ENCODE results near the gene ZNRF1. TPM values are rescaled to one million over a fixed set of nuclear protein-coding genes. Genes with fewer than 3 reads are reported as not detected.

ZNRF1 gene
- total and polyA plus RNA-seq, 2 of the 13 experiments (the other 11 are each of a cell fraction or from before 2014, with no cell fraction given): 43.9 to 58.7 TPM

- Histone ChIP-seq H3K4me3 (replicated peaks in 1 of 3; ENCODE audit: insufficient read depth in 1 of 3, low read depth in 2 of 3, low read length in 3 of 3) (no peak overlapping the region), H3K9me3 (ENCODE audit: low read length) (no peaks in the 10 kb centered on the region), H4K20me1 (ENCODE audit: insufficient read depth, low read length) (peaks cover 37% of the 10 kb centered on the region), H3K79me2 (ENCODE audit: insufficient read depth, low read length) (peaks cover 91% of the 10 kb centered on the region), H3K9ac (ENCODE audit: insufficient read depth, low read depth, low read length) (no peak overlapping the region), H3K36me3 (replicated peaks in 1 of 2; ENCODE audit: control insufficient read depth in 1 of 2, insufficient read depth in 2 of 2, low read length in 2 of 2) (peaks cover 12 to 18% of the 10 kb centered on the region in 2 experiments; a peak in 4 of 5 replicates), H3K4me2 (ENCODE audit: low read depth, low read length) (no peak overlapping the region), H3K27me3 (ENCODE audit: control insufficient read depth in 1 of 2, insufficient read depth in 2 of 2, low read length in 2 of 2) (no peaks in the 10 kb centered on the region), H3K4me1 (ENCODE audit: insufficient read depth, low read length) (peaks cover 42% of the 10 kb centered on the region), H3K27ac (ENCODE audit: extremely low read length, insufficient read depth, low read length) (no peak overlapping the region), H2AFZ (ENCODE audit: low read length) (no peak overlapping the region)
- intact Hi-C loops (cut with micrococcal nuclease; ENCODE audit: unreplicated experiment) (no loop called here), in situ Hi-C loops (cut with HindIII; ENCODE audit: extremely low pct_ligation_motif_present, low pct_unique_long_range_greater_than_20kb) (no loop called here)
- POLR2A ChIA-PET: no interaction called here
- ATAC-seq (no peak), DNase-seq (ENCODE audit: low spot score) (no peak), FAIRE-seq (no peak)
- BruUV-seq (replicated peaks): no TSS peak
- 99% methylated on average over 6 of the region's 6 CpGs for WGBS (ENCODE audit: low lambda C conversion rate)
- CTCF ChIA-PET (ENCODE audit: low intra/inter-chr PET ratio, low total read pairs): no interaction called here
- TF ChIP-seq RBM22 (optimal IDR thresholded peaks at IDR 0.05; ENCODE audit: low read length) (peak; percentile 31), ZNF556 (CRISPR knock-in tag; IDR thresholded peaks at IDR 0.05; ENCODE audit: borderline replicate concordance) (no peak), EHMT2 (IDR thresholded peaks at IDR 0.05; ENCODE audit: borderline replicate concordance, low read depth, low read length) (no peak)
These were observed 82.5 kb downstream of the ZNRF1 start for GRCh38 chr16:75081179-75081859.

- POLR2A ChIA-PET: no interaction called here
- no peaks in the 10 kb centered on the region for H3K27me3 ChIP-seq (ENCODE audit: control insufficient read depth in 1 of 2, insufficient read depth in 2 of 2, low read length in 2 of 2)
- no peak overlapping the region for H3K4me2 ChIP-seq (ENCODE audit: low read depth, low read length)
- peaks cover 94% of the 10 kb centered on the region for H3K79me2 ChIP-seq (ENCODE audit: insufficient read depth, low read length)
- H4K20me1 ChIP-seq (ENCODE audit: insufficient read depth, low read length): peaks cover 51% of the 10 kb centered on the region
- peak overlapping the region; percentile 14 for H3K27ac ChIP-seq (ENCODE audit: extremely low read length, insufficient read depth, low read length)
- ATAC-seq: peak; percentile 65
- no peak for FAIRE-seq
- CTCF ChIA-PET (ENCODE audit: low intra/inter-chr PET ratio, low total read pairs): no interaction called here
- intact Hi-C loops (cut with micrococcal nuclease; ENCODE audit: unreplicated experiment) (no loop called here), in situ Hi-C loops (cut with HindIII; ENCODE audit: extremely low pct_ligation_motif_present, low pct_unique_long_range_greater_than_20kb) (no loop called here)
- no peaks in the 10 kb centered on the region for H3K9me3 ChIP-seq (ENCODE audit: low read length)
- BruUV-seq (replicated peaks): no TSS peak
- no peak for DNase-seq (ENCODE audit: low spot score)
- no peak overlapping the region for H3K9ac ChIP-seq (ENCODE audit: insufficient read depth, low read depth, low read length)
- no peak overlapping the region for H2AFZ ChIP-seq (ENCODE audit: low read length)
- H3K36me3 ChIP-seq (replicated peaks in 1 of 2; ENCODE audit: control insufficient read depth in 1 of 2, insufficient read depth in 2 of 2, low read length in 2 of 2): peaks cover 9 to 10% of the 10 kb centered on the region in 2 experiments; a peak in 4 of 5 replicates
- H3K4me1 ChIP-seq (ENCODE audit: insufficient read depth, low read length): peaks cover 67% of the 10 kb centered on the region
- no peak overlapping the region for H3K4me3 ChIP-seq (replicated peaks in 1 of 3; ENCODE audit: insufficient read depth in 1 of 3, low read depth in 2 of 3, low read length in 3 of 3)
- WGBS (ENCODE audit: low lambda C conversion rate): 69% methylated on average over 4 of the region's 5 CpGs
- TF ChIP-seq PREB (CRISPR knock-in tag; IDR thresholded peaks at IDR 0.05) (no peak), ZFP36 (IDR thresholded peaks at IDR 0.05; ENCODE audit: borderline replicate concordance, low read depth, low read length, partially characterized antibody) (no peak), ZNF770 (CRISPR knock-in tag; IDR thresholded peaks at IDR 0.05) (no peak), SMAD3 (CRISPR knock-in tag; IDR thresholded peaks at IDR 0.05) (no peak), CEBPG (CRISPR knock-in tag; IDR thresholded peaks at IDR 0.05) (0 out of 2 replicates have a peak, but pooled peaks have one; percentile 26), UBTF (CRISPR knock-in tag; IDR thresholded peaks at IDR 0.05) (no peak), ZNF460 (CRISPR knock-in tag; IDR thresholded peaks at IDR 0.05; ENCODE audit: borderline replicate concordance) (no peak), KLF13 (CRISPR knock-in tag; IDR thresholded peaks at IDR 0.05) (no peak)
These were observed 85.0 kb downstream of the ZNRF1 start for GRCh38 chr16:75083813-75084212.

All from HepG2 (cell line).